BJ (cell line): Measurements from ENCODE around the gene ZNF213. TPM values are rescaled to one million over a fixed set of nuclear protein-coding genes. Genes with fewer than 3 reads are reported as not detected.
A peak's percentile ranks its signal among the peaks of the same experiment; 100 is the strongest.
"Not testable (repeated sequence)": the region's sequence is repeated elsewhere in the genome, so short reads cannot be mapped to it uniquely, and the experiment has no call there.

Experiments
- CTCF ChIA-PET: fragments of 350-600 bp; formaldehyde crosslinking; extraction: SDS; loops from one replicate; lab custom pipeline; 2021; ENCODE audit warnings: antibody characterized with exemption, inconsistent platforms; lab: Yijun Ruan, JAX
- POLR2A ChIA-PET: fragments of 300-600 bp; sonication (Branson Sonifier 250); formaldehyde crosslinking; extraction: SDS; loops from one replicate; lab custom pipeline; 2021; ENCODE audit warnings: antibody characterized with exemption; lab: Charles Lee
- DNase-seq: peaks from one replicate; pipeline ENCODE4 v3.0.0-alpha.2; 2011; ENCODE audit warnings: low read depth
- H3K27me3 ChIP-seq: 2 replicates; pipeline ENCODE4 v1.6.0; 2011; ENCODE audit warnings: low read length; ENCODE audit not compliant: control insufficient read depth, insufficient read depth
- H3K36me3 ChIP-seq: 2 replicates; pipeline ENCODE4 v1.5.1; 2011; ENCODE audit warnings: low read length; ENCODE audit not compliant: control insufficient read depth, insufficient read depth
- H3K4me3 ChIP-seq: 2 replicates; pipeline ENCODE4 v1.5.1; 2011; ENCODE audit warnings: low read depth, mild to moderate bottlenecking, control low read depth, low read length
- CTCF ChIP-seq: IDR thresholded peaks from 2 replicates; pipeline ENCODE4 v1.5.1; 2011; ENCODE audit warnings: low read depth, mild to moderate bottlenecking, control low read depth, inconsistent platforms, low read length, moderate library complexity; ENCODE audit not compliant: insufficient read depth
- polyA plus RNA-seq: library from polyadenylated mRNA; depleted of rRNA; stranded (reverse); fragments of >200 nt; gene quantifications from 2 replicates; pipeline ENCODE4 v1.2.3, GENCODE V29; 2011

ZNF213 gene
- polyA plus RNA-seq, 1 experiment, result 0.77 TPM

GRCh38 chr16:3180445-3180878, 45.6 kb downstream of the ZNF213 start:
- CTCF ChIA-PET, result no interaction called here
- no peak for DNase-seq
- Histone ChIP-seq H3K36me3 (no peaks in the 10 kb centered on the region), H3K4me3 (no peak overlapping the region), H3K27me3 (peaks cover 2% of the 10 kb centered on the region)
- TF ChIP-seq CTCF, result no peak
- POLR2A ChIA-PET, result no interaction called here

DNA sequence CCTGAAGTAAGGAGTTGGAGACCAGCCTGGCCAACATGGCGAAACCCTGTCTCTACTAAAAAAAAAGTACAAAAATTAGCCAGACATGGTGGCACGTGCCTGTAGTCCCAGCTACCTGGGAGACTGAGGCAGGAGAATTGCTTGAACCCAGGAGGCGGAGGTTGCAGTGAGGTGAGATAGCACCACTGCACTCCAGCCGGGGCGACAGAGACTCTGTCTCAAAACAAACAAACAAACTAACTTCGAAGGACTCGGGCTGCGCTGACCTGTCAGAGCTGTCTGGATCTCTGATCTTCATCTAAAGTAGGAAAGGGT, 47.4 kb downstream of the ZNF213 start:
- DNase-seq, H3K4me3 ChIP-seq, H3K36me3 ChIP-seq, H3K27me3 ChIP-seq: not testable (repeated sequence)
- ChIA-PET CTCF (interaction anchor here (0.6 to 2.5 kb wide), 4 partner anchors 8 to 30 kb away, joined by 3 to 10 read pairs (median 5); no protein-coding TSS in a partner anchor), POLR2A (interaction anchor here (0.7 kb wide), 1 partner anchor 10 kb away, joined by 3 read pairs; no protein-coding TSS in a partner anchor)

DNA sequence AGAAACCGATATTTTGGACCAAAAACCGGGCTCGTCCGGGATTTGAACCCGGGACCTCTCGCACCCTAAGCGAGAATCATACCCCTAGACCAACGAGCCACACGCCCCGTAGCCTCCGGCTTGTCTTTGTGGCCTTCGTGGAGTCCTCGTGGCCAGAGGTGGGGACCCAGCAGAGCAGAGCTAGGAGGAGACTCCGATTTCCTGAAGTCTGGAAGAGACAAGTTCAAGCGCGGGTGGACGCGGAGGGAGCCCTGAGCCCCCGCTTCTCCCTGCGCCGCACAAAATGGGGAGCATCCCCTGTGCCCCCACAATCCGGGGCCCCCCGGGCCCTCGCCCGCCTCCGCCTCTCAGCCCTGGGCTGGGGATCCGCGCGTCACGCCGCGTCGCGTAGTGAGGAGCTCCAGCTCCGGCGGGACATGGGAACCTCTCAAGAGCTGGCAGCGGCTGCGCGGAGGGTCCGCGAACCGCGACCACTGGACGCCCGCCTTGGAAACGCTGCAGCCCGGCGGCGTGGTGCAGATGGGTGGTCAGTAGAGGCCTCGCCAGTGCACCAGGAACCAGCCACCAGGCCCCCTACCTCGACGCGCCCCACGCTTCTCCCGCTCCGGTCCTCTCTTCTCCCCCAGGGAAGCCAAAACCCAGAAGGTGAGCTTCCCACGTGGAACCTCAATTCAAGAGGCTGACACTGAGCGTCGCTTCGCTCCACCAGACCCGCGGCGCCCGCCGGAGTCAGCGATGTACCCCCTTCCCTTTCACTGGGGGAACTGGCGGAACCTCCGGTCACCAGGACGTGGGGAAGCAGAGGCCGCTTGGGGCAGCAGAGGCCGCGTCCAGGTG, 48.0 kb downstream of the ZNF213 start:
- peak; percentile 54 for TF ChIP-seq CTCF
- DNase-seq, result no peak
- ChIA-PET POLR2A (interaction anchor here (0.5 kb wide), 1 partner anchor 24 kb away, joined by 4 read pairs; no protein-coding TSS in a partner anchor), CTCF (interaction anchor here (1.4 to 2.5 kb wide), 4 partner anchors 9 to 30 kb away, joined by 5 to 10 read pairs (median 6); no protein-coding TSS in a partner anchor)
- Histone ChIP-seq H3K36me3 (no peaks in the 10 kb centered on the region), H3K4me3 (peak overlapping the region; percentile 50), H3K27me3 (peaks cover 2% of the 10 kb centered on the region)

DNA sequence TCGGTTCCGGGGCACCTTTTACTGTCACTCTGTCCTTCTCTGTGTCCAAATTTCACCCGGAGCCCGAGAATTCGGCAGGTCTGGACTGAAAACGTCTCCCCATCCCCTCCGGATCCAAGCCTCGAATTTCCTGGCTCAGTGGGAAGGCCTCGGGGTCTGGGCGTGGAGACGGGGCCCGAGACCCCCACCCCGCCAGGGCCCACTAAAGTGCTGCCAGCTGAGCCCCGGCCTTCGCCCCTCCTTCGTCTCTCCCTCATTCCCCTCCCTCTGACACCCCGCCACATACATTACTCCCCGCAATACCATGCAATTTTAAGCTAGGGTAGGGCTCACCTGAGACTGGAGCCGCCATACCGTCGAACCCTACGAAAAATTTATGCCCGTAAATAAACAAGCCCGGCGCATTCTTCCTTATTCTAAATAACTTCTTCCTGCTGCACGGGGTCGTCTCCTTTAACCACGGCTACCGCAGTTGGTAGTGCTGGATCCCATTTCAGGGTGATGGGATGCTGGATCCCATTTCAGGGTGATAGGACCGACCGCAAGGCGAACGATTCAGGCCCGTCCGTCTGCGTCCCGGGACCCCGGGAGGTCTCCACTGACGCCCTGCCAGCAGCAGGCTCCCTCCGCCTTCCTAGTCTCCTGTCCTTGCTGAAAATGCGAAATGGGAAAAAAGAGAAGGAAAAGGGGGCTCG, 48.8 kb downstream of the ZNF213 start:
- DNase-seq, result no peak
- CTCF ChIA-PET, result interaction anchor here (1.4 to 2.5 kb wide), 4 partner anchors 10 to 31 kb away, joined by 5 to 10 read pairs (median 6); no protein-coding TSS in a partner anchor
- Histone ChIP-seq H3K27me3 (peaks cover 2% of the 10 kb centered on the region), H3K36me3 (no peaks in the 10 kb centered on the region), H3K4me3 (peak overlapping the region; percentile 50)
- TF ChIP-seq CTCF, result no peak
- POLR2A ChIA-PET, result interaction anchor here (0.5 kb wide), 1 partner anchor 25 kb away, joined by 4 read pairs; no protein-coding TSS in a partner anchor

GRCh38 chr16:3186946-3187690, 52.3 kb downstream of the ZNF213 start:
- ChIA-PET POLR2A (no interaction called here), CTCF (interaction anchor here (1.4 kb wide), 1 partner anchor 35 kb away, joined by 3 read pairs; no protein-coding TSS in a partner anchor)
- no peak for TF ChIP-seq CTCF
- Histone ChIP-seq H3K4me3 (no peak overlapping the region), H3K36me3 (no peaks in the 10 kb centered on the region), H3K27me3 (no peaks in the 10 kb centered on the region; the same call in 1 of the 2 replicates)
- no peak for DNase-seq
